ENCODE results near the gene TIAM1.

DNA sequence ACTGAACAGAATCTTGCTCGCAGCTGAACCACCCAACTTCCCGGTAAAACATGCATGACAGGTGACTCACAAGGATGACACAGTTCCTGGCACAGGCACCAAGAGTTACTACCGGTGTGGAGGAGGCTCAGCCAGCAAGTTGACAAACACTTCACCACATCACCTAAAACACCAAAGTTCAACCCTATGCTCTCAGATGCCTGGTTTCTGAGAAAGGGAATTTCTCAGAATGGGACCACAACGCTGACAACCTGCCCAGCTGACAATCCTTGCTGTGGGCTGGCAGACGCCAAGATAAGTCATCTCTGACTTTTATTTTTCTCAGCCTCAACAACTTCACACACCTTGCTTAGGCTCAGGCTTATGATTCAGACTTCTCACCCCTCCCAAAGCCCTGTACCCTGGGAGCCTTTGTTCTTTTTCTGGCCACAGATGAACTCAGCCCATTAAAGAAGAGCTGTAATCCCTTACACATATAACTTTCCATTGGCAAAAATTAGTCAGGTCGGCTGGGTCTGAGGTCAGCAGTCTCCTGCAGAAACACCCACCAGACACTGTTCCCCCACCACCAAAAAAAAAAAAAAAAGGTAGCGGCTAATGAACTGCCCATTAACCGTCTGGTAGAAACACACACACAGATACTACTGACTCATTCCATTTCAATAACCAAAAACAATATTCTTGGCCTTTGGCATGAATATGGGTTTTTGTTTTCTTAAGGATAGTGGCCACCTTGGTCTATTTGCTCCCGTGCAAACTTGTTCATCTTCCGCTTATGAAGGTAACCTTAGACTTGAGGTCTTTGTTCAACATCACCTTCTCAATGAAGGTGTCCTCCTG, 10.8 kb upstream of the TIAM1 start:
- TF ChIP-seq, protein P1, sequence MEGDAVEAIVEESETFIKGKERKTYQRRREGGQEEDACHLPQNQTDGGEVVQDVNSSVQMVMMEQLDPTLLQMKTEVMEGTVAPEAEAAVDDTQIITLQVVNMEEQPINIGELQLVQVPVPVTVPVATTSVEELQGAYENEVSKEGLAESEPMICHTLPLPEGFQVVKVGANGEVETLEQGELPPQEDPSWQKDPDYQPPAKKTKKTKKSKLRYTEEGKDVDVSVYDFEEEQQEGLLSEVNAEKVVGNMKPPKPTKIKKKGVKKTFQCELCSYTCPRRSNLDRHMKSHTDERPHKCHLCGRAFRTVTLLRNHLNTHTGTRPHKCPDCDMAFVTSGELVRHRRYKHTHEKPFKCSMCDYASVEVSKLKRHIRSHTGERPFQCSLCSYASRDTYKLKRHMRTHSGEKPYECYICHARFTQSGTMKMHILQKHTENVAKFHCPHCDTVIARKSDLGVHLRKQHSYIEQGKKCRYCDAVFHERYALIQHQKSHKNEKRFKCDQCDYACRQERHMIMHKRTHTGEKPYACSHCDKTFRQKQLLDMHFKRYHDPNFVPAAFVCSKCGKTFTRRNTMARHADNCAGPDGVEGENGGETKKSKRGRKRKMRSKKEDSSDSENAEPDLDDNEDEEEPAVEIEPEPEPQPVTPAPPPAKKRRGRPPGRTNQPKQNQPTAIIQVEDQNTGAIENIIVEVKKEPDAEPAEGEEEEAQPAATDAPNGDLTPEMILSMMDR (IDR thresholded peaks at IDR 0.05): no peak
- TF ChIP-seq POLR2A (IDR thresholded peaks at IDR 0.05) (no peak), POLR2AphosphoS5 (IDR thresholded peaks at IDR 0.05) (peak; percentile 23)

All from prostate gland (tissue), 2 donors.